ENCODE measurements around the gene BRICD5. TPM values are rescaled to one million over a fixed set of nuclear protein-coding genes. Genes with fewer than 3 reads are reported as not detected.

BRICD5 gene
- total and polyA plus RNA-seq, 2 of the 4 experiments (the other 2 are of a cell fraction) = 0.18 to 0.94 TPM

DNA sequence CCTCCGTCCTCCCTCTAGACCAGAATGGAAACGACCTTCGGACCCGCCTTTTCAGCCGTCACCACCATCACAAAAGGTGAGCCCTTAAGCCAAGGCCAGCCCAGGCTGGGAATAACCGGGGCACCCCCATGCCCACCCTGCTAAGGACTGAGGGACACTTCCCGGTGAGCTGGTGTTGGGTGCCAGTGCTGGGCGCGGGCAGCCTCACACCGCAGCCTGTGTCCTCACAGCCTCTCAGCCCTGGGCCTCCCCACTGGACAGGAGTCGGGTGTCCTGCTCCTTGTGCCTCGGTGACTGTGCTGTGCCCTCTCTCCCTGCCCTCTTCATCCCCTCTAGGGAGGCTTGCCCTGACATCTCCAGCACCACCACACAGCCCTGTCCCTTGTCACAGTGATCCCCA is 44.8 kb downstream of the BRICD5 start:
- Histone ChIP-seq H3K27me3 (ENCODE audit: control insufficient read depth, insufficient read depth, low read length) (no peaks in the 10 kb centered on the region), H2BK20ac (ENCODE audit: low read depth, low read length) (no peak overlapping the region), H3K56ac (ENCODE audit: extremely low read depth, insufficient read depth, low read length) (no peak overlapping the region), H3K4me3 (ENCODE audit: insufficient read depth, low read depth, low read length) (no peak overlapping the region), H2BK15ac (ENCODE audit: low read depth, low read length) (no peak overlapping the region), H4K91ac (ENCODE audit: insufficient read depth, low read depth, low read length) (no peak overlapping the region), H4K20me1 (ENCODE audit: insufficient read depth, low read length) (peaks cover 52% of the 10 kb centered on the region), H3K36me3 (ENCODE audit: control insufficient read depth, insufficient read depth, low read length) (peaks cover 39% of the 10 kb centered on the region), H3K9me3 (ENCODE audit: control insufficient read depth, insufficient read depth, low read length) (no peaks in the 10 kb centered on the region), H3K79me1 (ENCODE audit: low read depth in 1 of 2, low read length in 2 of 2) (peaks cover 0 to 37% of the 10 kb centered on the region in 2 experiments), H3K4me2 (ENCODE audit: low read depth, low read length) (no peak overlapping the region), H2AFZ (replicated peaks; ENCODE audit: low read length, poor library complexity) (no peak overlapping the region), H3K9ac (ENCODE audit: low read depth, low read length) (no peak overlapping the region), H3K9me1 (ENCODE audit: insufficient read depth, low read length) (0 out of 2 replicates have a peak, but pooled peaks cover 2% of the 10 kb centered on the region), H4K5ac (ENCODE audit: low read depth, low read length) (no peak overlapping the region), H3K4ac (ENCODE audit: low read depth, low read length) (no peak overlapping the region), H3K4me1 (ENCODE audit: control insufficient read depth, insufficient read depth, low read length) (peaks cover 5% of the 10 kb centered on the region; the same call in 1 of the 2 replicates), H2BK5ac (ENCODE audit: low read depth, low read length, poor library complexity, severe bottlenecking) (no peak overlapping the region), H4K8ac (ENCODE audit: low read depth in 2 of 2, low read length in 2 of 2) (no peak overlapping the region), H3K18ac (ENCODE audit: low read depth, low read length) (no peak overlapping the region), H2AK9ac (replicated peaks; ENCODE audit: low read depth, low read length, poor library complexity) (peak overlapping the region; percentile 42), H2BK120ac (ENCODE audit: low read depth, low read length) (no peak overlapping the region), H3K14ac (replicated peaks; ENCODE audit: low read depth, low read length) (no peak overlapping the region), H3K27ac (ENCODE audit: insufficient read depth, low read length) (no peak overlapping the region), H3K23ac (ENCODE audit: low read depth, low read length) (no peak overlapping the region), H2AK5ac (ENCODE audit: low read depth, low read length) (no peak overlapping the region)
- ChIA-PET CTCF (no interaction called here), POLR2A (ENCODE audit: unreplicated experiment) (no interaction called here)
- ATAC-seq (ENCODE audit: low read depth) (no peak), DNase-seq (no peak)
- in situ Hi-C loops (cut with MboI; ENCODE audit: low sequenced_read_pairs) (no loop called here), dilution Hi-C loops (cut with HindIII; ENCODE audit: low sequenced_read_pairs, unreplicated experiment) (no loop called here), intact Hi-C loops (cut with micrococcal nuclease) (no loop called here)
- no peak for TF ChIP-seq CTCF (conservative IDR thresholded peaks at IDR 0.05; ENCODE audit: low read depth, low read length)
- 100% methylated on average over 1 of the region's 12 CpGs; no CpG with 5 or more reads in 1 of the 2 experiments for WGBS, 2 experiments (ENCODE audit: extremely low coverage in 2 of 2, insufficient read length in 1 of 2)
- BruUV-seq (replicated peaks) = no TSS peak

Measured in IMR-90 (cell line).